HepG2 (cell line): Measurements from ENCODE around the gene LIFR. TPM values are rescaled to one million over a fixed set of nuclear protein-coding genes. Genes with fewer than 3 reads are reported as not detected.

Source experiments
- ATAC-seq: fragments of 200-7000 bp; cut with Tn5 transposase; 3 replicates; pipeline ENCODE4 v1.9.1; 2020; ENCODE audit warnings: mild to moderate bottlenecking, moderate library complexity
- BruUV-seq: library from RNA; stranded (reverse); fragments of 400-500 nt; replicated peaks from 2 replicates; lab custom pipeline; 2021; lab: Mats Ljungman, UMichigan
- CTCF ChIA-PET: fragments of 300-600 bp; formaldehyde crosslinking; extraction: SDS; loops from one replicate; lab custom pipeline; 2021; ENCODE audit warnings: low total read pairs, inconsistent platforms, low intra/inter-chr PET ratio; lab: Yijun Ruan, JAX
- POLR2A ChIA-PET: fragments of 350-600 bp; sonication (Branson Sonifier 250); formaldehyde crosslinking; loops from one replicate; lab custom pipeline; 2020; ENCODE audit warnings: antibody characterized with exemption, inconsistent platforms; lab: Yijun Ruan, JAX
- DNase-seq: peaks from one replicate; pipeline ENCODE4 v3.0.0-alpha.2; 2015; ENCODE audit warnings: low spot score
- FAIRE-seq: peaks from 3 replicates; lab custom pipeline; 2011; peaks lifted over from hg19 to GRCh38; lab: Jason Lieb, UNC
- H2AFZ ChIP-seq: one replicate; pipeline ENCODE4 v1.6.1; 2011; ENCODE audit warnings: low read length, inconsistent platforms
- H3K27ac ChIP-seq: fragments of 300-600 bp; 3 replicates; pipeline ENCODE4 v1.8.0; 2011; ENCODE audit warnings: mixed run types, mild to moderate bottlenecking, mixed read lengths, low read length, inconsistent platforms; ENCODE audit not compliant: insufficient read depth; ENCODE audit errors: extremely low read length
- H3K27me3 ChIP-seq, 2 experiments: fragments of 200-600 bp in 1 of 2; 2 replicates in 1 of 2; 3 replicates in 1 of 2; pipeline versions ENCODE4 v1.6.0 to v1.8.0; 2011; ENCODE audit warnings: low read length in 2 of 2, mild to moderate bottlenecking in 2 of 2, moderate library complexity in 2 of 2, inconsistent platforms in 1 of 2; ENCODE audit not compliant: insufficient read depth in 2 of 2, control insufficient read depth in 1 of 2
- H3K36me3 ChIP-seq, 2 experiments: fragments of 200-600 bp in 1 of 2; replicated peaks in 1 of 2; 2 replicates in 1 of 2; 3 replicates in 1 of 2; pipeline versions ENCODE4 v1.5.1 to v1.8.0; 2011; ENCODE audit warnings: low read length in 2 of 2, inconsistent platforms in 1 of 2; ENCODE audit not compliant: insufficient read depth in 2 of 2, control insufficient read depth in 1 of 2
- H3K4me1 ChIP-seq: 2 replicates; pipeline ENCODE4 v1.5.1; 2012; ENCODE audit warnings: low read length, inconsistent platforms; ENCODE audit not compliant: insufficient read depth
- H3K4me2 ChIP-seq: 2 replicates; pipeline ENCODE4 v1.6.0; 2011; ENCODE audit warnings: low read depth, low read length, inconsistent platforms
- H3K4me3 ChIP-seq, 3 experiments: fragments of 200-600 bp in 1 of 3; sonication (generic), shearing (Covaris generic) in 1 of 3; replicated peaks in 1 of 3; 2 replicates each; pipeline ENCODE4 v1.5.1; 2011 to 2016; ENCODE audit warnings: low read length in 3 of 3, inconsistent platforms in 2 of 3, low read depth in 2 of 3, mild to moderate bottlenecking in 2 of 3, control low read depth in 1 of 3, mixed read lengths in 1 of 3; ENCODE audit not compliant: insufficient read depth in 1 of 3
- H3K79me2 ChIP-seq: one replicate; pipeline ENCODE4 v1.6.1; 2011; ENCODE audit warnings: low read length, inconsistent platforms; ENCODE audit not compliant: insufficient read depth
- H3K9ac ChIP-seq: 2 replicates; pipeline ENCODE4 v1.6.0; 2011; ENCODE audit warnings: mild to moderate bottlenecking, low read depth, low read length, inconsistent platforms; ENCODE audit not compliant: insufficient read depth
- H3K9me3 ChIP-seq: 2 replicates; pipeline ENCODE4 v1.5.1; 2012; ENCODE audit warnings: mild to moderate bottlenecking, low read length
- H4K20me1 ChIP-seq: 2 replicates; pipeline ENCODE4 v1.6.0; 2011; ENCODE audit warnings: inconsistent platforms, mild to moderate bottlenecking, low read length, moderate library complexity; ENCODE audit not compliant: insufficient read depth
- FOSL2 ChIP-seq: sonication (generic); formaldehyde crosslinking; IDR thresholded peaks from 2 replicates; pipeline ENCODE4 v1.4.0; 2020; ENCODE audit warnings: missing genetic modification reagents
- SMARCC2 ChIP-seq: fragments of 450-650 bp; IDR thresholded peaks from 2 replicates; pipeline ENCODE4 v1.6.1; 2017; ENCODE audit warnings: antibody characterized with exemption, mild to moderate bottlenecking
- TBX3 ChIP-seq: fragments of 450-650 bp; IDR thresholded peaks from 2 replicates; pipeline ENCODE4 v1.6.1; 2017; ENCODE audit warnings: antibody characterized with exemption, mild to moderate bottlenecking, inconsistent platforms, borderline replicate concordance
- ZNF460 ChIP-seq: sonication (generic); formaldehyde crosslinking; IDR thresholded peaks from 2 replicates; pipeline ENCODE4 v1.5.1; 2020; ENCODE audit warnings: missing genetic modification reagents, mild to moderate bottlenecking, borderline replicate concordance
- WGBS: methylation state at CpG from one replicate; pipeline ENCODE4 v1.1.6; 2017; ENCODE audit warnings: low lambda C conversion rate; 5-methylcytosine and 5-hydroxymethylcytosine counted together
- in situ Hi-C: cut with HindIII; loops from 2 replicates; pipeline ENCODE4 v1.10.0; 2017; ENCODE audit warnings: low pct_unique_long_range_greater_than_20kb; ENCODE audit not compliant: extremely low pct_ligation_motif_present
- intact Hi-C: fragments of 100-400 bp; cut with micrococcal nuclease; formaldehyde crosslinking; loops from one replicate; pipeline ENCODE4 v1.10.0; 2022; ENCODE audit not compliant: unreplicated experiment
- polyA plus RNA-seq, 8 experiments: library from polyadenylated mRNA; depleted of rRNA in 3 of 8; stranded (reverse) in 7 of 8; unstranded in 1 of 8; fragments of >200 nt; fragmentation: Illumina TruSeq in 4 of 8; extraction: Trizol in 4 of 8; gene quantifications; 2 replicates each; pipeline versions ENCODE4 v1.2.1 to v1.2.3, GENCODE V29; 2011 to 2016; ENCODE audit warnings: low read depth in 4 of 8, missing spikeins in 1 of 8, mixed read lengths in 1 of 8; ENCODE audit not compliant: insufficient read depth in 1 of 8
- total RNA-seq, 5 experiments: library from RNA; depleted of rRNA; stranded (reverse); fragments of >200 nt; fragmentation: Illumina TruSeq; extraction: Trizol; gene quantifications; 2 replicates each; pipeline ENCODE4 v1.2.3, GENCODE V29; 2016; ENCODE audit warnings: low read depth in 1 of 5
- TF ChIP-seq, protein P1 (sequence below): IDR thresholded peaks from 2 replicates; pipeline ENCODE4 v1.6.1; 2016; ENCODE audit warnings: mild to moderate bottlenecking
- TF ChIP-seq, protein P2 (sequence below): sonication (generic); formaldehyde crosslinking; IDR thresholded peaks from 2 replicates; pipeline ENCODE4 v1.4.0; 2020; ENCODE audit warnings: missing genetic modification reagents
- TF ChIP-seq, protein P3 (sequence below): sonication (generic); formaldehyde crosslinking; IDR thresholded peaks from 2 replicates; pipeline ENCODE4 v1.4.0; 2020; ENCODE audit warnings: missing genetic modification reagents

LIFR gene
- total and polyA plus RNA-seq, 2 of the 13 experiments (the other 11 are each of a cell fraction or from before 2014, with no cell fraction given) = 6.3 to 25.2 TPM

DNA sequence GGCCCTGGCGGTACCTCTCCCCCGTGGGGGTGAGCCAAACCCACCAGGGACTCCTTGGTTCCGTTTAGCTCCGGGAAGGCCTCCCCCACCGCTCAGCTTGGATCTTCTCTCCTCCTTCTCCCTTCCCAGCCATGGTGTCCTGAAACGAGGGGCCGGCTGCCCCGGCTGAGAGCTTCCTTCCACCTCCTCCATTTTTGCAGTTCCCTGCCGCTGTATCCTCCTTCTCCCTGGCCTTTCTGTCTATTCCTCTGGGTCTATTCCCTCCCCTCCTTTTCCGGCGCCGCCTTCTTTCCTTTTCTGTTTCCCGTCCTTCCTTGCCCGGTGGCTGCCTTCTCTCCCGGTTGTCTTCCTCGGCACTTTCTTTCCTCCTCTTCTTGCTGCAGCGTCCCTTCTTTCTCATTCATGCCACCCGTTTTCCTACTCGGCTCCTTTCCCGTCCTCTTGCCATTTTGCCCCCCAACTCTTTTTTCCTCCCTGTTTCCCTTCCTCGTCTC, 110.4 kb downstream of the LIFR start:
- TF ChIP-seq ZNF460 (CRISPR knock-in tag) (no peak), TBX3 (no peak), SMARCC2 (no peak), FOSL2 (CRISPR knock-in tag) (no peak)
- TF ChIP-seq, protein P1, sequence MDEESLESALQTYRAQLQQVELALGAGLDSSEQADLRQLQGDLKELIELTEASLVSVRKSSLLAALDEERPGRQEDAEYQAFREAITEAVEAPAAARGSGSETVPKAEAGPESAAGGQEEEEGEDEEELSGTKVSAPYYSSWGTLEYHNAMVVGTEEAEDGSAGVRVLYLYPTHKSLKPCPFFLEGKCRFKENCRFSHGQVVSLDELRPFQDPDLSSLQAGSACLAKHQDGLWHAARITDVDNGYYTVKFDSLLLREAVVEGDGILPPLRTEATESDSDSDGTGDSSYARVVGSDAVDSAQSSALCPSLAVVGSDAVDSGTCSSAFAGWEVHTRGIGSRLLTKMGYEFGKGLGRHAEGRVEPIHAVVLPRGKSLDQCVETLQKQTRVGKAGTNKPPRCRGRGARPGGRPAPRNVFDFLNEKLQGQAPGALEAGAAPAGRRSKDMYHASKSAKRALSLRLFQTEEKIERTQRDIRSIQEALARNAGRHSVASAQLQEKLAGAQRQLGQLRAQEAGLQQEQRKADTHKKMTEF (CRISPR knock-in tag) = no peak
- TF ChIP-seq, protein P2, sequence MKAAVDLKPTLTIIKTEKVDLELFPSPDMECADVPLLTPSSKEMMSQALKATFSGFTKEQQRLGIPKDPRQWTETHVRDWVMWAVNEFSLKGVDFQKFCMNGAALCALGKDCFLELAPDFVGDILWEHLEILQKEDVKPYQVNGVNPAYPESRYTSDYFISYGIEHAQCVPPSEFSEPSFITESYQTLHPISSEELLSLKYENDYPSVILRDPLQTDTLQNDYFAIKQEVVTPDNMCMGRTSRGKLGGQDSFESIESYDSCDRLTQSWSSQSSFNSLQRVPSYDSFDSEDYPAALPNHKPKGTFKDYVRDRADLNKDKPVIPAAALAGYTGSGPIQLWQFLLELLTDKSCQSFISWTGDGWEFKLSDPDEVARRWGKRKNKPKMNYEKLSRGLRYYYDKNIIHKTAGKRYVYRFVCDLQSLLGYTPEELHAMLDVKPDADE (CRISPR knock-in tag) = no peak
- TF ChIP-seq, protein P3, sequence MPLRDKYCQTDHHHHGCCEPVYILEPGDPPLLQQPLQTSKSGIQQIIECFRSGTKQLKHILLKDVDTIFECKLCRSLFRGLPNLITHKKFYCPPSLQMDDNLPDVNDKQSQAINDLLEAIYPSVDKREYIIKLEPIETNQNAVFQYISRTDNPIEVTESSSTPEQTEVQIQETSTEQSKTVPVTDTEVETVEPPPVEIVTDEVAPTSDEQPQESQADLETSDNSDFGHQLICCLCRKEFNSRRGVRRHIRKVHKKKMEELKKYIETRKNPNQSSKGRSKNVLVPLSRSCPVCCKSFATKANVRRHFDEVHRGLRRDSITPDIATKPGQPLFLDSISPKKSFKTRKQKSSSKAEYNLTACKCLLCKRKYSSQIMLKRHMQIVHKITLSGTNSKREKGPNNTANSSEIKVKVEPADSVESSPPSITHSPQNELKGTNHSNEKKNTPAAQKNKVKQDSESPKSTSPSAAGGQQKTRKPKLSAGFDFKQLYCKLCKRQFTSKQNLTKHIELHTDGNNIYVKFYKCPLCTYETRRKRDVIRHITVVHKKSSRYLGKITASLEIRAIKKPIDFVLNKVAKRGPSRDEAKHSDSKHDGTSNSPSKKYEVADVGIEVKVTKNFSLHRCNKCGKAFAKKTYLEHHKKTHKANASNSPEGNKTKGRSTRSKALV (CRISPR knock-in tag) = no peak
- TF ChIP-seq, all 625 proteins: peak for 0
- no peak overlapping the region for H3K9ac ChIP-seq
- H3K4me2 ChIP-seq = no peak overlapping the region
- no peaks in the 10 kb centered on the region for H3K4me1 ChIP-seq
- BruUV-seq = no TSS peak
- ChIA-PET CTCF (no interaction called here), POLR2A (no interaction called here)
- no peak overlapping the region for H2AFZ ChIP-seq
- H3K36me3 ChIP-seq = no peaks in the 10 kb centered on the region
- H3K4me3 ChIP-seq = no peak overlapping the region
- WGBS = 68% methylated on average over 16 of the region's 21 CpGs
- no peak overlapping the region for H3K27ac ChIP-seq
- no peak for ATAC-seq
- H3K9me3 ChIP-seq = no peaks in the 10 kb centered on the region
- intact Hi-C loops = no loop called here
- FAIRE-seq = no peak
- no peak for DNase-seq
- in situ Hi-C loops = loop anchor here (10.0 kb wide), 1 partner anchor 109 kb away; the partner anchor contains the start of gene LIFR
- no peaks in the 10 kb centered on the region for H4K20me1 ChIP-seq
- H3K79me2 ChIP-seq = no peaks in the 10 kb centered on the region
- H3K27me3 ChIP-seq = peaks cover 3 to 16% of the 10 kb centered on the region in 2 experiments; a peak in 2 of 5 replicates
